ENCODE measurements around the gene NDRG2. TPM values are rescaled to one million over a fixed set of nuclear protein-coding genes. Genes with fewer than 3 reads are reported as not detected.

The NDRG2 gene
- total RNA-seq, 1 experiment from 2014 or later, result 18.9 TPM

GRCh38 chr14:20989787-20990600 lies 34.9 kb downstream of the NDRG2 start, which contains the start of gene METTL17:
Gene METTL17, plus strand, starts transcription at chr14:20989980. Its CDS starts 23 bp downstream, at chr14:20990003.
- DNase-seq (ENCODE audit: low read depth, low spot score) (peak; percentile 93), ATAC-seq (peak; percentile 90)
- Histone ChIP-seq H4K20me1 (ENCODE audit: insufficient read depth) (no peaks in the 10 kb centered on the region), H3K36me3 (ENCODE audit: control insufficient read depth in 1 of 2, insufficient read depth in 2 of 2, low read length in 2 of 2) (peaks cover 27 to 28% of the 10 kb centered on the region in 2 experiments; a peak in 3 of 4 replicates), H2AFZ (ENCODE audit: low read depth, low read length, poor library complexity, severe bottlenecking) (no peak within 1 kb of the TSS), H3K79me2 (ENCODE audit: insufficient read depth, low read length) (peaks cover 32% of the 10 kb centered on the region), H3K27me3 (ENCODE audit: insufficient read depth, low read length) (no peaks in the 10 kb centered on the region), H3K9ac (ENCODE audit: low read length) (peak within 1 kb of the TSS; percentile 76), H3K4me3 (replicated peaks in 1 of 2; ENCODE audit: low read depth in 1 of 2, low read length in 2 of 2) (peak within 1 kb of the TSS; percentile 69 to 87), H3K4me2 (ENCODE audit: low read length) (peak within 1 kb of the TSS; percentile 80), H3K27ac (ENCODE audit: low read depth, low read length) (peak within 1 kb of the TSS; percentile 85), H3K9me2 (ENCODE audit: insufficient read depth) (no peaks in the 10 kb centered on the region), H3K9me3 (ENCODE audit: control insufficient read depth in 1 of 2, insufficient read depth in 1 of 2, low read depth in 1 of 2, low read length in 2 of 2) (no peaks in the 10 kb centered on the region), H3K4me1 (ENCODE audit: control insufficient read depth in 1 of 2, insufficient read depth in 2 of 2, low read length in 2 of 2) (peaks cover 15 to 32% of the 10 kb centered on the region in 2 experiments)
- TSS peak; percentile 75 for BruUV-seq (replicated peaks)
- CTCF ChIA-PET, result interaction anchor here (1.4 to 1.6 kb wide), 2 partner anchors 19 to 25 kb away, joined by 5 to 6 read pairs; no protein-coding TSS in a partner anchor
- POLR2A ChIA-PET, result no interaction called here
- TF ChIP-seq, protein P1, sequence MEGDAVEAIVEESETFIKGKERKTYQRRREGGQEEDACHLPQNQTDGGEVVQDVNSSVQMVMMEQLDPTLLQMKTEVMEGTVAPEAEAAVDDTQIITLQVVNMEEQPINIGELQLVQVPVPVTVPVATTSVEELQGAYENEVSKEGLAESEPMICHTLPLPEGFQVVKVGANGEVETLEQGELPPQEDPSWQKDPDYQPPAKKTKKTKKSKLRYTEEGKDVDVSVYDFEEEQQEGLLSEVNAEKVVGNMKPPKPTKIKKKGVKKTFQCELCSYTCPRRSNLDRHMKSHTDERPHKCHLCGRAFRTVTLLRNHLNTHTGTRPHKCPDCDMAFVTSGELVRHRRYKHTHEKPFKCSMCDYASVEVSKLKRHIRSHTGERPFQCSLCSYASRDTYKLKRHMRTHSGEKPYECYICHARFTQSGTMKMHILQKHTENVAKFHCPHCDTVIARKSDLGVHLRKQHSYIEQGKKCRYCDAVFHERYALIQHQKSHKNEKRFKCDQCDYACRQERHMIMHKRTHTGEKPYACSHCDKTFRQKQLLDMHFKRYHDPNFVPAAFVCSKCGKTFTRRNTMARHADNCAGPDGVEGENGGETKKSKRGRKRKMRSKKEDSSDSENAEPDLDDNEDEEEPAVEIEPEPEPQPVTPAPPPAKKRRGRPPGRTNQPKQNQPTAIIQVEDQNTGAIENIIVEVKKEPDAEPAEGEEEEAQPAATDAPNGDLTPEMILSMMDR (IDR thresholded peaks at IDR 0.05 in 2 of 3, conservative IDR thresholded peaks at IDR 0.05 in 1 of 3; ENCODE audit: borderline replicate concordance in 1 of 3, insufficient read depth in 1 of 3, low read depth in 2 of 3, low read length in 2 of 3), result peak; percentile 24 to 52 (median 50); a peak in 4 of 6 replicates
- TF ChIP-seq EGR1 (IDR thresholded peaks at IDR 0.05; ENCODE audit: low read depth) (peak; percentile 50), ZFX (IDR thresholded peaks at IDR 0.05) (peak; percentile 74), FOSL1 (IDR thresholded peaks at IDR 0.05; ENCODE audit: low read depth) (no peak), SP1 (IDR thresholded peaks at IDR 0.05; ENCODE audit: low read depth) (peak; percentile 97), MAX (IDR thresholded peaks at IDR 0.05) (0 out of 2 replicates have a peak, but pooled peaks have one; percentile 55), CBX3 (IDR thresholded peaks at IDR 0.05; ENCODE audit: low read depth) (0 out of 2 replicates have a peak, but pooled peaks have one; percentile 29), ELF1 (IDR thresholded peaks at IDR 0.05; ENCODE audit: borderline replicate concordance, low read depth) (0 out of 2 replicates have a peak, but pooled peaks have one; percentile 5), POLR2AphosphoS5 (IDR thresholded peaks at IDR 0.05; ENCODE audit: low read depth, low read length) (peak; percentile 58; the same call in 1 of the 2 replicates), TCF7L2 (IDR thresholded peaks at IDR 0.05; ENCODE audit: borderline replicate concordance, extremely low read depth, insufficient read depth, insufficient read length) (peak; percentile 65), POLR2A (IDR thresholded peaks at IDR 0.05; ENCODE audit: borderline replicate concordance, extremely low read depth, insufficient read depth, insufficient read length) (peak; percentile 44), CEBPB (IDR thresholded peaks at IDR 0.05; ENCODE audit: low read depth) (no peak), EZH2 (IDR thresholded peaks at IDR 0.05) (no peak), ZBTB33 (IDR thresholded peaks at IDR 0.05; ENCODE audit: extremely low read depth, insufficient replicate concordance, low read length) (no peak), YY1 (IDR thresholded peaks at IDR 0.05; ENCODE audit: extremely low read depth, insufficient replicate concordance, low read depth, low read length) (peak; percentile 91)
- RAD21 ChIA-PET (ENCODE audit: low non-redundant PET in 1 of 2, low total read pairs in 2 of 2, uncharacterized antibody in 2 of 2, unreplicated experiment in 2 of 2), result no interaction called here
- intact Hi-C loops (cut with micrococcal nuclease), result loop anchor here (5.0 kb wide), 1 partner anchor 308 kb away; the partner anchor contains the start of gene RNASE4

All from HCT116 (cell line).